Breast epithelium (tissue), 3 donors: ENCODE results near the gene FHOD1.

Source experiments
- POLR2A ChIP-seq: fragments of 450-650 bp; IDR thresholded peaks from one replicate; pipeline ENCODE4 v1.6.1; 2016; ENCODE audit warnings: antibody characterized with exemption, mild to moderate bottlenecking, moderate library complexity
- TF ChIP-seq, protein P1 (sequence below), 3 donors: fragments of 450-650 bp; IDR thresholded peaks; one replicate each; pipeline ENCODE4 v1.5.1; 2016 to 2017; ENCODE audit warnings: antibody characterized with exemption in 3 of 3, mild to moderate bottlenecking in 3 of 3, moderate library complexity in 3 of 3

DNA sequence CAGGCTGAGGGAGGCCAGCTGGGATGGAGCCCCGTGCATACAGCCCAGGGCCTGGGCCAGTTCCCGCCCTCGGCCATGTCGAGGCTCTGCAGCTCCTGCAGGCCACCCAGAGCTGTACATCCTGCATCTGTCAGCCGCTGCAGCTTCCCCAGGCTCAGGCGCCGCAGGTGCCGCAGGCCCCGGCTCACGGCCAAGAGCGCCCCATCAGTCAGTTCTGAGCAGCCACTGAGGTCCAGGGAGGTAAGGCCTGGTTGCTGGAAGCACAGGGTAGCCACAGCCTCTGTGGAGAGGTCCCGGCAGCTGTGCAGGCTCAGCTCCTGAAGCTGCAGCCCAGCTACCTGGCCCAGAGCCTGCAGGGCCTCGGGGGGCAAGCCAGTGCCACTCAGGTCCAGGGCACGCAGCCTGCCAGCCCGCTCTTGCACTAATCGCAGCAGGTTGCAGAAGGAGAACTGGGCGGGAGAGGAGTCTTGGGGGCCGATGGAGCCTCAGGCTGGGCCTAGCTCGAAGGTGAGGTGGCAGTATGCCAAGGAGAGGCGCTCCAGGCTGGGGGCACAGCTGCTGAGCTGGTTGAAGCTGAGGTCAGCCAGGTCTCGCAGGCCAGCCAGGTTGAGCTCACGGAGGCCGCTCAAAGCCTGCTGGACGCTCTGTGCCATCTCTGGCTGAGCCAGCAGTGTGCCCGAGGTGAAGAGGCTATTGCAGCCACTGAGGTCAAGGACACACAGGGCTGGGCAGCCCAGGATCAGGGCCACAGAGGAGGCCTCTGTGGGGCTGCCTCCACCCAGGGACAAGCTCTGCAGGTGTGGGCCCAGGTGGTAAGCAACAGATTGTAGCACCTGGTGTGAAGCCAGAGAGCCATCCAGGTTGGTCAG lies 37.0 kb downstream of the FHOD1 start:
- TF ChIP-seq, protein P1, sequence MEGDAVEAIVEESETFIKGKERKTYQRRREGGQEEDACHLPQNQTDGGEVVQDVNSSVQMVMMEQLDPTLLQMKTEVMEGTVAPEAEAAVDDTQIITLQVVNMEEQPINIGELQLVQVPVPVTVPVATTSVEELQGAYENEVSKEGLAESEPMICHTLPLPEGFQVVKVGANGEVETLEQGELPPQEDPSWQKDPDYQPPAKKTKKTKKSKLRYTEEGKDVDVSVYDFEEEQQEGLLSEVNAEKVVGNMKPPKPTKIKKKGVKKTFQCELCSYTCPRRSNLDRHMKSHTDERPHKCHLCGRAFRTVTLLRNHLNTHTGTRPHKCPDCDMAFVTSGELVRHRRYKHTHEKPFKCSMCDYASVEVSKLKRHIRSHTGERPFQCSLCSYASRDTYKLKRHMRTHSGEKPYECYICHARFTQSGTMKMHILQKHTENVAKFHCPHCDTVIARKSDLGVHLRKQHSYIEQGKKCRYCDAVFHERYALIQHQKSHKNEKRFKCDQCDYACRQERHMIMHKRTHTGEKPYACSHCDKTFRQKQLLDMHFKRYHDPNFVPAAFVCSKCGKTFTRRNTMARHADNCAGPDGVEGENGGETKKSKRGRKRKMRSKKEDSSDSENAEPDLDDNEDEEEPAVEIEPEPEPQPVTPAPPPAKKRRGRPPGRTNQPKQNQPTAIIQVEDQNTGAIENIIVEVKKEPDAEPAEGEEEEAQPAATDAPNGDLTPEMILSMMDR (IDR thresholded peaks at IDR 0.05): no peak
- no peak for TF ChIP-seq POLR2A
